ENCODE data around the gene SYT14. TPM values are rescaled to one million over a fixed set of nuclear protein-coding genes. Genes with fewer than 3 reads are reported as not detected.

SYT14 gene
- total RNA-seq, 1 experiment from 2014 or later: 10.3 TPM

DNA sequence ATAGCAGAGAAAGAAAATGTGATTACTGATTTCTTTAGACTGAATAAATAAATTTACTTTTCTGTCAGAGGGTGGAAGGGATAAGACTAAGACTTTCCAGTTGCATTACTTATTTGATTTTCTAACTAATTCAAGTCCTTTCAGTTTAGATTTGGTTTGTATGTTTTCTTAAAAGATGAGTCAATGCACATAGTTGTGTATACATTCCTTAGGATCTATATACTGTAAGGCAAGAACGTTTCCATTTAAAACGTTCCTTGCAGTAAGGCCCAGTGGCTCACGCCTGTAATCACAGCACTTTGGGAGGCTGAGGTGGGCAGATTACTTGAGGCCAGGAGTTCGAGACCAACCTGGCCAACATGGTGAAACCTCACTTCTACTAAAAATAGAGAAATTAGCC, 280.0 kb downstream of the SYT14 start:
- H3K79me1 ChIP-seq (ENCODE audit: insufficient read depth, low read depth, low read length, poor library complexity, severe bottlenecking): no peaks in the 10 kb centered on the region
- no peak overlapping the region for H2BK120ac ChIP-seq (ENCODE audit: low read depth, low read length, poor library complexity, severe bottlenecking)
- no peaks in the 10 kb centered on the region for H3K79me2 ChIP-seq (ENCODE audit: insufficient read depth, low read length)
- Mint-ChIP-seq H3K27ac (no peak overlapping the region), H3K27me3 (ENCODE audit: low read depth) (peaks cover 4% of the 10 kb centered on the region), H3K36me3 (ENCODE audit: insufficient read depth in 1 of 3, low read depth in 3 of 3) (no peaks in the 10 kb centered on the region), H3K4me3 (no peak overlapping the region), H3K4me1 (peaks cover 15 to 17% of the 10 kb centered on the region in 2 experiments), H3K9me3 (no peaks in the 10 kb centered on the region)
- H3K23me2 ChIP-seq (ENCODE audit: insufficient read length, low read depth, low read length, poor library complexity, severe bottlenecking): no peaks in the 10 kb centered on the region
- no peak overlapping the region for H3K27ac ChIP-seq (ENCODE audit: insufficient read length, low read depth, low read length)
- H4K8ac ChIP-seq (replicated peaks; ENCODE audit: insufficient read length, low read depth, low read length): no peak overlapping the region
- no peak overlapping the region for H2BK12ac ChIP-seq (ENCODE audit: insufficient read length, low read depth, low read length)
- TF ChIP-seq, protein P1, sequence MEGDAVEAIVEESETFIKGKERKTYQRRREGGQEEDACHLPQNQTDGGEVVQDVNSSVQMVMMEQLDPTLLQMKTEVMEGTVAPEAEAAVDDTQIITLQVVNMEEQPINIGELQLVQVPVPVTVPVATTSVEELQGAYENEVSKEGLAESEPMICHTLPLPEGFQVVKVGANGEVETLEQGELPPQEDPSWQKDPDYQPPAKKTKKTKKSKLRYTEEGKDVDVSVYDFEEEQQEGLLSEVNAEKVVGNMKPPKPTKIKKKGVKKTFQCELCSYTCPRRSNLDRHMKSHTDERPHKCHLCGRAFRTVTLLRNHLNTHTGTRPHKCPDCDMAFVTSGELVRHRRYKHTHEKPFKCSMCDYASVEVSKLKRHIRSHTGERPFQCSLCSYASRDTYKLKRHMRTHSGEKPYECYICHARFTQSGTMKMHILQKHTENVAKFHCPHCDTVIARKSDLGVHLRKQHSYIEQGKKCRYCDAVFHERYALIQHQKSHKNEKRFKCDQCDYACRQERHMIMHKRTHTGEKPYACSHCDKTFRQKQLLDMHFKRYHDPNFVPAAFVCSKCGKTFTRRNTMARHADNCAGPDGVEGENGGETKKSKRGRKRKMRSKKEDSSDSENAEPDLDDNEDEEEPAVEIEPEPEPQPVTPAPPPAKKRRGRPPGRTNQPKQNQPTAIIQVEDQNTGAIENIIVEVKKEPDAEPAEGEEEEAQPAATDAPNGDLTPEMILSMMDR (conservative IDR thresholded peaks at IDR 0.05): no peak
- H3K9ac ChIP-seq (ENCODE audit: extremely low read depth, insufficient read length, low read length): no peak overlapping the region
- H2BK5ac ChIP-seq (ENCODE audit: insufficient read length, low read length): no peak overlapping the region
- H3T11ph ChIP-seq (ENCODE audit: low read length): no peak overlapping the region
- no peaks in the 10 kb centered on the region for H4K20me1 ChIP-seq (ENCODE audit: control insufficient read depth, insufficient read depth, insufficient read length)
- H3K4me1 ChIP-seq (ENCODE audit: insufficient read depth, low read length): peaks cover 3% of the 10 kb centered on the region; the same call in 1 of the 2 replicates
- H3K27me3 ChIP-seq (ENCODE audit: insufficient read depth, low read length): no peaks in the 10 kb centered on the region
- H4K5ac ChIP-seq (ENCODE audit: insufficient read length, low read depth, low read length): no peak overlapping the region
- no peak overlapping the region for H2BK20ac ChIP-seq (ENCODE audit: low read depth, low read length, poor library complexity, severe bottlenecking)
- H3K9me3 ChIP-seq (ENCODE audit: control insufficient read depth, low read depth, low read length): no peaks in the 10 kb centered on the region
- no CpG with 5 or more reads among the region's 4 CpGs for WGBS (ENCODE audit: extremely low coverage, insufficient read length, low lambda C conversion rate)
- DNase-seq: no peak
- H3K4me2 ChIP-seq (ENCODE audit: insufficient read depth, insufficient read length, low read length): no peak overlapping the region
- H2AFZ ChIP-seq (ENCODE audit: low read length): no peak overlapping the region
- no peak overlapping the region for H2BK15ac ChIP-seq (ENCODE audit: low read depth, low read length)
- no peak overlapping the region for H2AK5ac ChIP-seq (ENCODE audit: insufficient read length, low read length)
- H4K91ac ChIP-seq (ENCODE audit: insufficient read length, low read depth, low read length): no peak overlapping the region
- no peak overlapping the region for H3K23ac ChIP-seq (ENCODE audit: insufficient read length, low read depth, low read length)
- no peak overlapping the region for H3K56ac ChIP-seq (ENCODE audit: insufficient read length, low read depth, low read length)
- H3K4ac ChIP-seq (ENCODE audit: low read depth, low read length): no peak overlapping the region
- no peak overlapping the region for H3K14ac ChIP-seq (ENCODE audit: insufficient read depth, low read length)
- H3K18ac ChIP-seq (ENCODE audit: insufficient read length, low read depth, low read length): no peak overlapping the region

Other genes with a start within 250 kb of the SYT14 start
- not detected in 2 replicates for gene HSD11B1, start 233.4 kb upstream of the SYT14 start, total RNA-seq (2021)
- gene TRAF3IP3, start 182.2 kb upstream of the SYT14 start, total RNA-seq (2021): not detected in 2 replicates
- gene C1orf74, start 153.7 kb upstream of the SYT14 start, total RNA-seq (2021): 2.1 and 2.4 TPM in 2 replicates
- 7.1 and 8.9 TPM in 2 replicates for gene IRF6, start 132.1 kb upstream of the SYT14 start, total RNA-seq (2021)
- 12.9 TPM in 2 replicates for gene UTP25, start 110.2 kb upstream of the SYT14 start, total RNA-seq (2021)